Stimulated activated CD4-positive, alpha-beta T cell treated with anti-CD3 and anti-CD28 coated beads, Interleukin-4, amount 100 ng/mL, for 24 hours (primary cell): ENCODE data around the gene ATAD2B.
"Not testable (repeated sequence)": the region's sequence is repeated elsewhere in the genome, so short reads cannot be mapped to it uniquely, and the experiment has no call there.

Source experiments
- DNase-seq: peaks from one replicate; pipeline ENCODE4 v3.0.0-alpha.2; 2020

Gene ATAD2B

GRCh38 chr2:23926750-23927571 is at the start of gene ATAD2B:
ATAD2B (minus strand) TSS chr2:23927123; CDS start chr2:23926770, 353 bp downstream.
- DNase-seq = peak; percentile 91

GRCh38 chr2:23967846-23968245 is 40.9 kb upstream of the ATAD2B start:
- DNase-seq = no peak

GRCh38 chr2:23954325-23955014 is 27.5 kb upstream of the ATAD2B start:
- DNase-seq = no peak

- no peak for DNase-seq
Observed at GRCh38 chr2:23953625-23954024, 26.7 kb upstream of the ATAD2B start.

DNA sequence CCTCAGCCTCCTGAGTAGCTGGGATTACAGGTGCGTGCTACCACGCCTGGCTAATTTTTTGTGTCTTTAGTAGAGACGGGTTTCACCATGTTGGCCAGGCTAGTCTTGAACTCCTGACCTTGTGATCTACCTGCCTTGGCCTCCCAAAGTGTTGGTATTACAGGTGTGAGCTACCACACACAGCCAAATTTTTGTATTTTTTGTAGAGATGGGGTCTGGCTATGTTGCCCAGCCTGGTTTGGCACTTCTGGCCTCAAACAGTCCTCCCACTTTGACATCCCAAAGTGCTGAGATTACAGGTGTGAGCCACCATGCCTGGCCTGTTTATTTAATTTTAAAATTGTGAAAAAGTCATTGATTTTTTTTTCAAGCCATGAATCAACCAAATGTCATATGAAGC is 25.6 kb upstream of the ATAD2B start:
- not testable (repeated sequence) for DNase-seq

DNA sequence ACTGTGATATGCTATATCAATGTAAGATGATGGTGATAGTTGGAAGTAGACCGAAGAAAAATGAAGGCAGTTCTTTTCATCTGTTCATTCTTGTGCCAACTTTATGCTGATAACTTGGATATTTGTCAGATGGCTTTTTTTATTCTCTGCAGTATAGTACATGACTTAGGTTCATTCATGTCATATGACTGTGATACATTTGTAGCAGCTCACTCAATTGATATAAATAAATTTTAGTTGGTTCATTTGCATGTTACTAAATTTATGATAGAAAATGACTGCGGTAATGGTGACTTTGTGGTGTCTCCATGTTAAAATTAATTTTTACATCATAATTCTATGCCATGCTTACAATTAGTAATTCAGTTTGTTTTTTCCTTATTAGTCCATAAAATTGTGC is 20.4 kb upstream of the ATAD2B start:
- no peak for DNase-seq

DNA sequence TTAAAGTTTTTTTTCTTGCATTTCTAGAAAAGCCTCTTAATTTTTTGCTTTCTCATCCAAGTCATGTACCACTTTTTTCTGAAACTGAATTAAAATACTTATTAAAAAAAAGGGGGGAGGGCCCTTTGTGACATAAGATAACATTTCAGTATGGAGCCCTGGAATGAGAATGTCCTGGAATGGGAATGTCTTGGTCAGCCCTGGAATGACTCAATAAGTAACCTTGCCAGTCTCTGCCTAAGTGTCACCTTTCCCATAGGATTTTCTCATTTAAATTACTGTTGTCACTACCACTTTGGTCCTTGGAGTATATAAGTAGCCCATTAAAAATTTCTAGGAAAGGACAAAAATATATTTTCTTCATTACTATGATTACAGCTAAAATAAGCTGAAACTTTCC is 18.1 kb upstream of the ATAD2B start:
- DNase-seq = no peak

GRCh38 chr2:23944527-23944926 is 17.6 kb upstream of the ATAD2B start:
- no peak for DNase-seq

DNA sequence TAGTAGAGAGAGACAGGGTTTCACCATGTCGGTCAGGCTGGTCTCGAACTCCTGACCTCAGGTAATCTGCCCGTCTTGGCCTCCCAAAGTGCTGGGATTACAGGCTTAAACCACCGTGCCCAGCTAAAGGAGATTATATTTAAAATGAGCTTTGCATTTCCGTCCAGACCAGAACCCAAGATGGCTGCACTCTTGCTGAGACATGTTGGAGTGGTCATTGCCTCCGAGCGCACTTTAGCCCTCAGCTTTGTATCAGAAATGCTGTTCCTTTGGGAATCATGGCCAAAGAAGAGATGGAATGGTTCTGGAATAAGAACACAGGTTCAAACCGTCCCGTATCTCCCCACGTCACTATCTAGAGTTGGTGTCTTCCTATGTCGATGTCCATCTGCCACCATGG is 16.7 kb upstream of the ATAD2B start:
- no peak for DNase-seq

DNA sequence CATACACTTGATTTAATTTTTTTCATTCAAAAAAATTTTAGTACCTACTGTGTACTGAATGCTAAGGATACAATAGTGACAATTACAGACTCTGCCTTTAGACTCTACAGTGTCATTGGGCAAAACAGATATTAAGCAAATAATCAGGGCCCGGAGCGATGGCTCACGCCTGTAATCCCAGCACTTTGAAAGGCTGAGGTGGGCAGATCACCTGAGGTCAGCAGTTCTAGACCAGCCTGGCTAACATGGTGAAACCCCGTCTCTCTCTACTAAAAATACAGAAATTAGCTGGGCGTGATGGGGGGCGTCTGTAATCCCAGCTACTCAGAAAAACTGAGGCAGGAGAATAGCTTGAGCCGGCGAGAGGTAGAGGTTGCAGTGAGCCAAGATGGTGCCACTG is 14.7 kb upstream of the ATAD2B start:
- DNase-seq = no peak

- DNase-seq = peak; percentile 44
Observed at GRCh38 chr2:23940718-23941620, 14.0 kb upstream of the ATAD2B start.

DNA sequence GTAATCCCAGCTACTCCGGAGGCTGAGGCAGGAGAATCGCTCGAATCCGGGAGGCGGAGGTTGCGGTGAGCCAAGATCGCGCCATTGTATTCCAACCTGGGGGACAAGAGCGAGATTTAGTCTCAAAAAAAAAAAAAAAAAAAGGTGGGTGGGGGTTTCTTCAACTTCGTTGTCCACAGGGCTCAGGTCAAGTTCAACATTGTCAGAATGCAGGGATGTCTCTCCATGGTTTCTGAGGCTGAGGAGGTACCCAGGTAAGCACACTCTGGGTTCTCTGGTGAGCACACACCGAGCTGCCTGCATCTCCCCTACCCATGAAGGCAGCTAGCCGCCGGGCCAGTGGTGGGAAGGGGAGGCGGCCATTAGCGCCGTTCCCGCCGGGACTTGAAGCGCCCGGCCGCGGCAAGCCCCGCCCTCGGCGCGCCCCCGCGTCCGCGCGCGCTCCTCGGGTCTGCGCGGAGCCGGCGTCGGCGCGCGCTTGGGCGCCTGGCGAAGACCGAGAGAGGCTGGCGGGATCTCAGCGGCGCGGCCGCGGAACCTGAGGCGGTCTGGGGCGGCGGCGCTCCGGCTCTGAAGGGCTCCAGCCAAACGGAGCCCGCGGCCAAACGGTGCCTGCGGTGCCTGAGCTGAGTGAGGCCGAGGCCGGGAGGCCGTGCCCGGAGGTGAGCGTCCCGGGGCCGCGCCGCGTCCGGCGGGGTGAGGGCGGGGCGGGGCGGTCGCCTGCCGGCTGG is 13.2 kb upstream of the ATAD2B start, which contains the start of gene UBXN2A:
UBXN2A (plus strand) TSS at position 477 of the 731 bp plus-strand sequence. CDS start 17,852 bp downstream, outside the sequence.
- DNase-seq = peak; percentile 70

DNA sequence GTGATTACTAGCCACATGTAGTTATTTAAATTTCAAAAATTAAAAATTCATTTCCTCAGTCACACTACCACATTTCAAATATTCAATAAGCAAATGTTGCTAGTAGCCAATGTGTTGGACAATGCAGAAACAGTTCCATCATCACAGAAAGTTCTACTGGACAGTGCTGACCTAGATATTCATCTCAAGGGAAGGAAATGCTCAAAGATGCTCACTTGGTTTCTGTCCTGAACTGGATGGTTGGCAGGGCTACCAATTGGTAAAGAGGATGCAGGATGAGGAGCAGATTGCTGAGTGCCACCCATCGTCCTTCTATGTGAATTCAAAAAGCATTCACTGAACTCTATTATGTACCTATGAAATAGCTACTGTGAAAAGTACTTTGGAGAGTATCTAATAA is 7.3 kb upstream of the ATAD2B start:
- DNase-seq = no peak

GRCh38 chr2:23926290-23926749 is 603 bp downstream of the ATAD2B start:
- DNase-seq = peak; percentile 17

GRCh38 chr2:23925702-23926289 is 1.1 kb downstream of the ATAD2B start:
- DNase-seq = peak; percentile 69

GRCh38 chr2:23924589-23925359 is 2.1 kb downstream of the ATAD2B start:
- no peak for DNase-seq

- DNase-seq = no peak
Observed at GRCh38 chr2:23918837-23919489, 8.0 kb downstream of the ATAD2B start.

DNA sequence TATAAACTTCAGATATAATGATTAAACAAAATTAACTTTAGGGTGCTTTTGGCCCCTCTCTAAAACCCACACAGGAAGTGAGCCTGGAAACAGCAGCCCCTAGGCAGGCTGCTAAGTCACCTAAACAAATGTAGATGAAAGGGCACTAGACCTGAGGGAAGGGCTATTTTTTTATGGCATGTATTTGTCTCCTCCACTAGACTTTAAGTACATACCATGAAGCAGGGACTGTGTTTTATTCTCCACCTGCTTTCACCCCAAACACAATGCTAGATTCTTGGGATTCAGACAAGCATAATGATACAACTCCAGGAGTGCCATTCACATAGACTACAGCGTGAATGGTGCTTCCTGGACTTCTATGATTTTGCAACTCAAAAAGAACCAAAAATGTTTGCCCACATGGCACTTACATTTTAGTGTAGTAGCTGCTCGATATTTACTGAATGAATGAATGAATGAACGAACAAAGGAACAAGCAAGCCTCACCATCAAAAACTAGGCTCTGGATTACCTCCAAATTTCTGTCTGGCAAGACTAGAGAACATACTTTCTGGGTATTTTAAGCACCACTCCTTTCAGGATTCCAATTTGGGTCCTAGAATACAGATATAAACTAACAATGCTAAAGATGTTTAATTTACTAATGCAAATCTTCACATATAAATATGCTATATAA is 10.1 kb downstream of the ATAD2B start:
- DNase-seq = no peak

- no peak for DNase-seq
Observed at GRCh38 chr2:23915327-23915726, 11.6 kb downstream of the ATAD2B start.

- DNase-seq = no peak
Observed at GRCh38 chr2:23912054-23912453, 14.9 kb downstream of the ATAD2B start.
